NOMO-1 treated with DMSO at 0.1 percent for 48 hours (cell line): Measurements from ENCODE around the gene ATP13A4.

Source experiments
- DNase-seq: peaks from one replicate; lab custom pipeline; 2025; ENCODE audit not compliant: unreplicated experiment; lab: John Stamatoyannopoulos, UW

Gene ATP13A4

DNA sequence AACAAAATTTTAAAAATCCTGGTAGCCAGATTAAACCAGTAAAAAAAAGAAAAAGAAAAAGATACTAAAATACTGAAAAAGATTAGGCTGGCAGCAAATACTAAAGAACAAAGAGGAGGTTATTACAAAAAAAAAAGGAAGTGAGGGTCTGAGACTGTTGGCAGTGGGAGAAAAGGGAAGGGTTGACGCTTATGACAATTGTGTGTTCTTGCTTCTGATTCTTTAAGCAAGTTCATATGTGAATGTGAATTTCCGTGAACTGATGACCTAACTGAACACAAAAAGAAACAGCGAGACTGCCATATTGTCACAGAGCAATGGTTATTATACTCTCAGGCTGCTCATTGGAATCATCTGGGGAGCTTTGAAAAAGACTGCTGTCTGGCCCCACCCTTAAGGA is 56.5 kb downstream of the ATP13A4 start:
- DNase-seq = peak; percentile 92

GRCh38 chr3:193496658-193497057 is 58.0 kb downstream of the ATP13A4 start:
- DNase-seq = no peak

DNA sequence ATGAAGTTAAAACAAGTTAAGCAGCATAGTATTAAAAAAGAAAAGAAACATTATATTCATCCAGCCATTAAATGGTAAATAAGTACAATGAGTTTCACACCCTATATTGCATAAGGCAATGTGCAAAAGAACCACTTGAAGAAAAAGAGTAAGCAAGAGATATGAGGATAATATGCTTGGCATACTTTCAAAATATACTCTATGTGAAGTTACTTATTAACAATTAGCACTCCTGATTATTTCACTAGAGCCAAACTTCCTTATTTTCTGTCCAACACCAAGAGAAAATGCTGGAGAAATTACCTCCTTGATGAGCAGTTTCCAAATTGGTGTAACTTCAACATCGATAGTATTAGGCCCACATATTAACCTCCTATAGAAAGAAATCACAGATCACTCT is 63.7 kb downstream of the ATP13A4 start:
- DNase-seq = no peak

- DNase-seq = no peak
Measured at GRCh38 chr3:193490580-193490979, 64.1 kb downstream of the ATP13A4 start.

DNA sequence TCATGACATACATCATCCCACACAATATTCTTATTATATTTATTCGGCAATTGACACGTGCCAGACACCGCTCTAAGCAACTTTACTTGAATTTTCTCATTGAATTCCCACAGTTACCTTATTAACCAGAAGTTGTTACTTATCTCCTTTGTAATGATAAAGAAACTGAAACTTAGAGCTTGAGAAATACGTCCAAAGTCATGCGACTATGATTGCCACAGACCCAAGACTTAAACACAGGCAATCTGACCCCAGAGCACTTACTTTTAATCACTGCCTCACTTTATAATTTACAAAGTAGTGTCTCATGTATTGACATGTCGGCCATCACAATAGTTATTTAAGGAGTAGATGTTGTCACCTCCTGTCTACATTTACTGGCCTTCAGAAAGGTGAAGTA is 64.7 kb downstream of the ATP13A4 start:
- peak; percentile 88 for DNase-seq

GRCh38 chr3:193488741-193489140 is 66.0 kb downstream of the ATP13A4 start:
- no peak for DNase-seq

GRCh38 chr3:193483988-193484539 is 70.6 kb downstream of the ATP13A4 start:
- no peak for DNase-seq

GRCh38 chr3:193481436-193481835 is 73.3 kb downstream of the ATP13A4 start:
- no peak for DNase-seq

- DNase-seq = no peak
Measured at GRCh38 chr3:193474446-193474845, 80.2 kb downstream of the ATP13A4 start.

- no peak for DNase-seq
Measured at GRCh38 chr3:193470710-193471109, 84.0 kb downstream of the ATP13A4 start.

DNA sequence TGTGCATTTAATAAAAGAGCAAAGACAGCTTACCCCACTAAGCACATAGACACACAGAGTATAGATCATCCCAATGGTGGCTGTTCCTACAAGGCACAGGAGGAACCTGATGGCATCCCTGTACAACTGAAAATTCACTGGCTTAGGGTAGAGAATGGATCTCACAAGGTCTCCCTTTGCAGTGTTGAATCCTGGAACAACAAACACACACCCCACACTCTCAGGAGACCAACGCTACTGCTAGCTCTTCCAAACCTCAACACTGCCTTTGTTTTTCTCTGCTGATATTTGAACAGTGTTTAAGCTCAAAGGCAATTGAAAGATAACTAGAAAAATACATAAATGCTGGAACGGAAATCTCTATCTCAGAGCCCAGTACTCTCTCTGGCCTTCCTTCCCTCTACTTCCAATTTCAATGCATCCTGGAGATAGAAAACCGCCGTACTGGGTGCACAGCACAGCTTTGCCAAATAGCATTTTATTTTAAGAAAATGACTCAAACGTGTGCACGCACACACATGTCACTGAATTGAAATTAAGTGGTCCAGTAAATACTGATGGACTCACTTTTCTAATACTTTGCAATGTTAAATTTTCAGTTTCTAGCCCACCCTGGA is 88.6 kb downstream of the ATP13A4 start:
- no peak for DNase-seq

GRCh38 chr3:193464889-193465288 is 89.8 kb downstream of the ATP13A4 start:
- DNase-seq = no peak

DNA sequence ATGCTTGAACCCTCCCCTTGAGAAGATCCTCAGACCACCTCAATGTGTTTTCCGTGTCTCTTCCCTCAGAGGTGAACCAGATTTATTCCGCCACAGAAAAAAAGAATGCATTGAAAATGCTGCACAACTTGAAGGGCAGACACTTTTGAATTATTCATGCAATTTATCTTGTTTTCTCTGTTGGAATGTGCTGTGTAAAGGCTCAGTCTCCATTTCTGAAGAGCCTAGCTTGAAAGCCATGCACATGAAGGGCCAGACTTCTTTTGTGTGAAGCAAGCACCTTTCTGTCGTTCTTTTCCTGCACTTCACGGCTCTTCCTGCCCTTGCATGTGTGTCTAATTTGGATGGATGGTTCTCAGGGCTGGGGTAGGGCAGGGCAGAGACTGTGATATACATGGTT is 97.2 kb downstream of the ATP13A4 start:
- no peak for DNase-seq

- DNase-seq = peak; percentile 20
Measured at GRCh38 chr3:193452338-193452737, 102.4 kb downstream of the ATP13A4 start.

DNA sequence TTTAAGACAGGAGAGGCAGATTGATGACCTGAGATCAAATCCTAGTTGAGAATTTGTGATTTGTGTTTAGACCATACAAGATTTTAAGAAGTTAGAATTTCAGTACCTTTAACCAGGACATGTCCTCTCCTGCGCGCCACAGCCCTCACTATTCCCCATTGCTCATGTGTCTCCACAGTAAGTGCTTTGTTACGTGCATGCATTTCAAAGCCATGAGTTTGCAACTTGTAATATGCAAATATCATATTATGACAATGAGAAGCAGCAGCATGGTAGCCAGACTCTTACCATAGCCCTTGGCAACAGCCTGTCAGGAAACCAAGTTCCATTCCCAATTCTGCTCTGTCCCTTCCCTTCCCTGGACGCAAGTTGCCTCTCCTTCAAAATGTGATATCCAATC is 102.8 kb downstream of the ATP13A4 start:
- no peak for DNase-seq

DNA sequence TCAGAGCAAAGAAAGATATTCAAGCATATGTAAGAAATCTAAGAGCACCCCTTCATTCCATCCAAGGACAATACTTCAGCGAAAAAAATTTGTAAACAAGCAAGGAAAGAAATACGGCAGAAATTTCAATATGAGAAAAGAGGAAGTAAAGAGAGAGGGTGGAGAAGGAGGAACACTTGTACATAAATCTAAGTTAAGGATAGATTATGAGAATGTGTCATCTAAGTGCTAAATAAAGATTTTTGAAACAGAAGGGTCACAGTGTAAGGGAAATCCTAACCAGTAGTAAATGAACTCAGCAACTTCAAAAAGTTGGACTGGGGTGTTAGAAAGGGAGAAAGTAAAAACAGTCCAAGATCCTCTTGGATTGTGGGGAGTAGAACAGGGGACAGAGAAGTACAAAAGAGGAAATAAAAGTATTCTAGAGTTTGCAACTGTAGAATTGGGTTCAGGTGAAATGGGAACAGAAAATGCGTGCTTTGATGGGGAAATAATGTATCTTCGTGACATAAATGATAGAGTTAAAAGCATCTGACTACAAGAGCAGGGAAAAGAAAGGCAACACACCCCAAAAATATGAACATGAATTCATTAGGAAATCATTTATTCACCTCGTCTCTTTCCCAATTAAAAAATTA is 107.6 kb downstream of the ATP13A4 start:
- peak; percentile 96 for DNase-seq

DNA sequence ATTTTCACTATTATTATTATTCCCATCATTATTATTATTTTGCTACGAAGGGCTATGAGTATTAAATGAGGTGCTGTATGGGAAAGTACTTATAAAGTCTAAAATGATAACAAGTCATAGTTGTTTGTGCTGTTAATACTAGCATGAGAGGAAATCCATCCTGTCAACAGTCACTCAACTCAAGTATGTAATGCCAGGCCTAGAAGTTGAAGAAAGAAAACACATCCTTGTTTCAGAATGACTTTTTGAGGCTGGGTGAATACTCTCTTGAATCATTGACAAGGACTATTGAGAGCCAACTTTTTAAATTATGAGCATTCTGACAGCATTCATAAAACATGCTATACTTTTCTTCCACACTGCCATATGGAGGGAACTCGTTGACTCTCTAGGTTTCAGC is 115.3 kb downstream of the ATP13A4 start:
- DNase-seq = no peak

DNA sequence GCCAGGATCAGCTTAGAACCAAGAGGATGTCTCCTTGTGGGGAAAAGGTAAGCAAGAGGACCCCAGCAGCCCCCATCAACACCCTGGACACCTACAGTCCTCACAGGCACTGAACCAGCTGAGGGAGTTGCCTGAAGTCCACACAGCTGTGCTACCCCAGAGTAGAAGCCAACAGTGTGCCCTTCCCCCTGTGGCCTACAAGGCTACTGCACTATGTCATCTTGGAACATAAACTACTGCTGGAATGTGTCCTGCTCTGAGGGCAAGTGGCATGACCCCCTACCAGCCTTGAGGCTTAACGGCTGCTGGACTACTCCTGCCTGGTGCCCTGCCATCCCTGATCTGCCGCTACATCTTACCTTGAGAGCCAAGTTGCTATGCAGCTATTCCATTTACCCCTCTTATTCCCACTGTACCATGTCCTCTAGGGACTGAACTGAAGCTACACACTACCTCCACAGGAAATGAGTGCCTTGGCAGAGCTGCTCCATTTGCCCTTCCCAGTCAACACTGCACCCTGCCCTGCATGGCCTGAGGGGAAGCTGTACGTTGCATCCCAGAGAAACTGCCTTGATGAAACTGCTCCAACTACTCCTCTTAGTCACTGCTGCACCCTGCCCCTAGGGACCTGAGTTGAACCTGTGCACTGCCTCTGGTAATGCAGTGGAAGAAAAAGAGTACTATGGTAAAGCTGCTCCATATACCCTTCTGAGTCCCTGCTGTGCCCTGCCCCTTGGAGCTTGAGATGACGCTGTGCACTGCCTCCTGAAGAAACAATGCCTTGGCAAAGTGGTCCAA is 135.9 kb downstream of the ATP13A4 start:
- no peak for DNase-seq

GRCh38 chr3:193416629-193417028 is 138.1 kb downstream of the ATP13A4 start:
- DNase-seq = no peak

DNA sequence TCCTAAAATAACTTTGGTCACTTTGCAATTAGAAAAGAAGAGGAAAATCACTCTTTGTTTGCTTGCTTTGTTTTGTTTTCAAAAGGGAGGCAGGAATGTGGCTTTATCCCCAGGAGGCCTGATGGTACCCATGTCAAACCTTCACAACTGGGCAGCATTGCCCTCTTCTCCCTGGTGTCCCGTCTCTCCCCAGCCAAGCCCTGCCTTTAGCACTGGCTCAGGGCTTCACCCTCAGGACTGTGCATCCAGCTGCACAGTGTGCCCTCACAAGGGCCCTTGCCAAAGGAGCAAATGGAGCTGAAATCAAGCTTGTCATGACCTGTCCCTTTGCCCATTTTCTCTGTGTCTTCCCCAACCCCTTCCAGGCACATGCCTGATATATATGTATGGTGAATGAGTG is 147.0 kb downstream of the ATP13A4 start:
- no peak for DNase-seq

GRCh38 chr3:193407112-193407511 is 147.6 kb downstream of the ATP13A4 start:
- no peak for DNase-seq

DNA sequence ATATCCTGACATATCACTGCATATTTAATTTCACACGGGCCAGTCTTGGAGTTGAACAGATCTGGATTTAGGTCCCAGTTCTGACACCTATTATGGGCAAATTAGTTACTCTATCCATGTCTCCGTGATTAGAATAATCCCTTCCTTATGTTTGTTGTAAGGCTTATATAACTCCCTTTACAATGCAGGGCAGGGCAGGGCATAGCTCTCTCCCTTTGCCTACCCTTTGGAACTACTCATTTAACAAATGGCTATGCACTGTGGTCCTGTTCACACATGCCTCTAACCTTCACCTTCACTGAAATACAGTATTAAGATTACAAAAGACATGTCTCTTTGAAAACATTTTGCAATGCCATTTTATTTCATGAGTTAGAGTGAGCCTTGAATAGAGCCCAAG is 151.4 kb downstream of the ATP13A4 start:
- DNase-seq = no peak
